HCT116 (cell line): ENCODE measurements around the gene DDO. TPM values are rescaled to one million over a fixed set of nuclear protein-coding genes. Genes with fewer than 3 reads are reported as not detected.

Experiments used
- ATAC-seq: fragments of 200-7000 bp; cut with Tn5 transposase; 2 replicates; pipeline ENCODE4 v1.9.1; 2020; ENCODE audit warnings: mild to moderate bottlenecking, moderate library complexity
- BruUV-seq: library from RNA; stranded (reverse); fragments of 400-500 nt; replicated peaks from 2 replicates; lab custom pipeline; 2021; lab: Mats Ljungman, UMichigan
- CTCF ChIA-PET: fragments of 300-600 bp; sonication (Branson Sonifier 250); formaldehyde crosslinking; loops from one replicate; lab custom pipeline; 2021; ENCODE audit warnings: antibody characterized with exemption; lab: Charles Lee
- POLR2A ChIA-PET: fragments of 300-600, 350-600 bp; sonication (Branson Sonifier 250); formaldehyde crosslinking; loops from one replicate; lab custom pipeline; 2021; ENCODE audit warnings: antibody characterized with exemption; lab: Charles Lee
- RAD21 ChIA-PET, 2 experiments: fragments of 300-600 bp; sonication (Branson Sonifier 250); formaldehyde crosslinking; loops; one replicate each; lab custom pipeline; 2023; ENCODE audit warnings: low total read pairs in 2 of 2; ENCODE audit not compliant: uncharacterized antibody in 2 of 2, unreplicated experiment in 2 of 2, low non-redundant PET in 1 of 2; lab: Charles Lee
- DNase-seq: peaks from one replicate; pipeline ENCODE4 v3.0.0-alpha.2; 2010; ENCODE audit warnings: low read depth, low spot score
- H2AFZ ChIP-seq: fragments of 200-600 bp; shearing (Covaris generic), sonication (generic); 2 replicates; pipeline ENCODE4 v1.6.1; 2017; ENCODE audit warnings: low read depth, mixed run types, mixed read lengths, antibody characterized with exemption, low read length; ENCODE audit not compliant: poor library complexity, severe bottlenecking
- H3K27ac ChIP-seq: 2 replicates; pipeline ENCODE4 v1.5.1; 2012; ENCODE audit warnings: low read depth, low read length
- H3K27me3 ChIP-seq: fragments of 200-600 bp; sonication (generic); 2 replicates; pipeline ENCODE4 v1.6.1; 2016; ENCODE audit warnings: mixed run types, low read length, mixed read lengths; ENCODE audit not compliant: insufficient read depth
- H3K36me3 ChIP-seq, 2 experiments: fragments of 200-500 bp in 1 of 2; fragments of 200-600 bp in 1 of 2; sonication (Bioruptor generic) in 1 of 2; sonication (generic) in 1 of 2; 2 replicates each; pipeline versions ENCODE4 v1.5.1 to v1.6.1; 2014 to 2016; ENCODE audit warnings: low read length in 2 of 2, inconsistent platforms in 1 of 2, mixed read lengths in 1 of 2, mixed run types in 1 of 2; ENCODE audit not compliant: insufficient read depth in 2 of 2, control insufficient read depth in 1 of 2
- H3K4me1 ChIP-seq, 2 experiments: fragments of 200-600 bp in 1 of 2; sonication (generic) in 1 of 2; 2 replicates each; pipeline versions ENCODE4 v1.5.1 to v1.6.1; 2012 to 2017; ENCODE audit warnings: low read length in 2 of 2, inconsistent platforms in 1 of 2, mild to moderate bottlenecking in 1 of 2, mixed read lengths in 1 of 2, mixed run types in 1 of 2, moderate library complexity in 1 of 2; ENCODE audit not compliant: insufficient read depth in 2 of 2, control insufficient read depth in 1 of 2
- H3K4me2 ChIP-seq: fragments of 200-600 bp; sonication (generic); 2 replicates; pipeline ENCODE4 v1.6.1; 2017; ENCODE audit warnings: mixed run types, low read length, mixed read lengths
- H3K4me3 ChIP-seq, 2 experiments: fragments of 200-600 bp in 1 of 2; sonication (generic) in 1 of 2; replicated peaks in 1 of 2; 2 replicates each; pipeline ENCODE4 v1.5.1; 2011 to 2016; ENCODE audit warnings: low read length in 2 of 2, control low read depth in 1 of 2, low read depth in 1 of 2, mild to moderate bottlenecking in 1 of 2, mixed read lengths in 1 of 2, mixed run types in 1 of 2
- H3K79me2 ChIP-seq: fragments of 200-600 bp; sonication (generic); 2 replicates; pipeline ENCODE4 v1.6.1; 2017; ENCODE audit warnings: mild to moderate bottlenecking, mixed run types, low read length, moderate library complexity, mixed read lengths; ENCODE audit not compliant: insufficient read depth
- H3K9ac ChIP-seq: fragments of 200-600 bp; sonication (generic); 2 replicates; pipeline ENCODE4 v1.6.1; 2016; ENCODE audit warnings: low read length, mixed read lengths
- H3K9me2 ChIP-seq: fragments of 200-600 bp; sonication (generic), shearing (Covaris generic); 2 replicates; pipeline ENCODE4 v1.6.1; 2017; ENCODE audit warnings: mixed run types, mild to moderate bottlenecking, moderate library complexity; ENCODE audit not compliant: insufficient read depth
- H3K9me3 ChIP-seq, 2 experiments: fragments of 200-500 bp in 1 of 2; fragments of 200-600 bp in 1 of 2; sonication (Bioruptor generic) in 1 of 2; sonication (generic) in 1 of 2; 2 replicates each; pipeline ENCODE4 v1.6.1; 2014 to 2017; ENCODE audit warnings: low read length in 2 of 2, mixed read lengths in 2 of 2, inconsistent platforms in 1 of 2, low read depth in 1 of 2, mild to moderate bottlenecking in 1 of 2, mixed run types in 1 of 2, moderate library complexity in 1 of 2; ENCODE audit not compliant: control insufficient read depth in 1 of 2, insufficient read depth in 1 of 2
- H4K20me1 ChIP-seq: fragments of 200-600 bp; sonication (generic), shearing (Covaris generic); 2 replicates; pipeline ENCODE4 v1.6.1; 2017; ENCODE audit warnings: mixed run types, mild to moderate bottlenecking, moderate library complexity; ENCODE audit not compliant: insufficient read depth
- EGR1 ChIP-seq: IDR thresholded peaks from 2 replicates; pipeline ENCODE4 v1.6.1; 2012; ENCODE audit warnings: low read depth
- FOSL1 ChIP-seq: IDR thresholded peaks from 2 replicates; pipeline ENCODE4 v1.6.1; 2012; ENCODE audit warnings: low read depth
- POLR2A ChIP-seq: IDR thresholded peaks from 2 replicates; pipeline ENCODE4 v1.7.0; 2011; ENCODE audit warnings: borderline replicate concordance; ENCODE audit not compliant: insufficient read depth, insufficient read length; ENCODE audit errors: extremely low read depth
- POLR2AphosphoS5 ChIP-seq: IDR thresholded peaks from 2 replicates; pipeline ENCODE4 v1.6.1; 2011; ENCODE audit warnings: mild to moderate bottlenecking, low read depth, low read length, moderate library complexity
- SIN3A ChIP-seq: IDR thresholded peaks from 2 replicates; pipeline ENCODE4 v1.6.1; 2012; ENCODE audit warnings: low read depth
- SRF ChIP-seq: IDR thresholded peaks from 2 replicates; pipeline ENCODE4 v1.6.1; 2012; ENCODE audit warnings: low read depth
- TCF7L2 ChIP-seq: IDR thresholded peaks from 2 replicates; pipeline ENCODE4 v1.7.0; 2011; ENCODE audit warnings: borderline replicate concordance, inconsistent platforms; ENCODE audit not compliant: insufficient read depth, insufficient read length; ENCODE audit errors: extremely low read depth
- ZFX ChIP-seq: fragments of 450-650 bp; IDR thresholded peaks from 2 replicates; pipeline ENCODE4 v1.6.1; 2017
- ZNF274 ChIP-seq: fragments of 200-500 bp; sonication (Bioruptor generic); IDR thresholded peaks from 2 replicates; pipeline ENCODE4 v1.6.1; 2014; ENCODE audit warnings: mild to moderate bottlenecking, low read depth, low read length, inconsistent platforms
- intact Hi-C: fragments of 100-400 bp; cut with micrococcal nuclease; formaldehyde crosslinking; loops from 2 replicates; pipeline ENCODE4 v1.10.0; 2022
- total RNA-seq: library from RNA; stranded (reverse); gene quantifications from one replicate; pipeline ENCODE4 v1.2.1, GENCODE V29; 2021; ENCODE audit not compliant: unreplicated experiment
- TF ChIP-seq, protein P1 (sequence below), 3 experiments: fragments of 200-600 bp in 1 of 3; sonication (generic) in 1 of 3; IDR thresholded peaks in 2 of 3; conservative IDR thresholded peaks in 1 of 3; 2 replicates each; pipeline ENCODE4 v1.5.1; 2012 to 2017; ENCODE audit warnings: low read depth in 2 of 3, low read length in 2 of 3, antibody characterized with exemption in 1 of 3, borderline replicate concordance in 1 of 3, control low read depth in 1 of 3, mild to moderate bottlenecking in 1 of 3, mixed read lengths in 1 of 3, mixed run types in 1 of 3, moderate library complexity in 1 of 3; ENCODE audit not compliant: insufficient read depth in 1 of 3

Gene DDO
- total RNA-seq, 1 experiment from 2014 or later, result not detected

GRCh38 chr6:110449541-110449895 lies 34.1 kb upstream of the DDO start:
- POLR2A ChIA-PET, result no interaction called here
- no peaks in the 10 kb centered on the region for H3K36me3 ChIP-seq
- ATAC-seq, result no peak
- H3K4me2 ChIP-seq, result no peak overlapping the region
- H3K27me3 ChIP-seq, result no peaks in the 10 kb centered on the region
- TF ChIP-seq EGR1, result no peak
- TF ChIP-seq ZNF274, result no peak
- TF ChIP-seq POLR2A, result no peak
- no peak for TF ChIP-seq TCF7L2
- TF ChIP-seq, protein P1, sequence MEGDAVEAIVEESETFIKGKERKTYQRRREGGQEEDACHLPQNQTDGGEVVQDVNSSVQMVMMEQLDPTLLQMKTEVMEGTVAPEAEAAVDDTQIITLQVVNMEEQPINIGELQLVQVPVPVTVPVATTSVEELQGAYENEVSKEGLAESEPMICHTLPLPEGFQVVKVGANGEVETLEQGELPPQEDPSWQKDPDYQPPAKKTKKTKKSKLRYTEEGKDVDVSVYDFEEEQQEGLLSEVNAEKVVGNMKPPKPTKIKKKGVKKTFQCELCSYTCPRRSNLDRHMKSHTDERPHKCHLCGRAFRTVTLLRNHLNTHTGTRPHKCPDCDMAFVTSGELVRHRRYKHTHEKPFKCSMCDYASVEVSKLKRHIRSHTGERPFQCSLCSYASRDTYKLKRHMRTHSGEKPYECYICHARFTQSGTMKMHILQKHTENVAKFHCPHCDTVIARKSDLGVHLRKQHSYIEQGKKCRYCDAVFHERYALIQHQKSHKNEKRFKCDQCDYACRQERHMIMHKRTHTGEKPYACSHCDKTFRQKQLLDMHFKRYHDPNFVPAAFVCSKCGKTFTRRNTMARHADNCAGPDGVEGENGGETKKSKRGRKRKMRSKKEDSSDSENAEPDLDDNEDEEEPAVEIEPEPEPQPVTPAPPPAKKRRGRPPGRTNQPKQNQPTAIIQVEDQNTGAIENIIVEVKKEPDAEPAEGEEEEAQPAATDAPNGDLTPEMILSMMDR (IDR thresholded peaks at IDR 0.05 in 2 of 3, conservative IDR thresholded peaks at IDR 0.05 in 1 of 3; ENCODE audit: borderline replicate concordance in 1 of 3, insufficient read depth in 1 of 3, low read depth in 2 of 3, low read length in 2 of 3), result no peak
- no peak for TF ChIP-seq POLR2AphosphoS5
- TF ChIP-seq SRF, result no peak
- no peak for TF ChIP-seq FOSL1
- no peak for TF ChIP-seq ZFX
- no peak for TF ChIP-seq SIN3A
- intact Hi-C loops, result no loop called here
- H3K79me2 ChIP-seq, result no peaks in the 10 kb centered on the region
- RAD21 ChIA-PET, result no interaction called here
- no peak overlapping the region for H3K9ac ChIP-seq
- BruUV-seq, result no TSS peak
- H3K4me3 ChIP-seq, result no peak overlapping the region
- CTCF ChIA-PET, result no interaction called here
- H3K4me1 ChIP-seq, result no peaks in the 10 kb centered on the region
- H2AFZ ChIP-seq, result no peak overlapping the region
- no peaks in the 10 kb centered on the region for H3K9me2 ChIP-seq
- H3K9me3 ChIP-seq, result no peaks in the 10 kb centered on the region
- DNase-seq, result no peak
- no peak overlapping the region for H3K27ac ChIP-seq
- no peaks in the 10 kb centered on the region for H4K20me1 ChIP-seq
